Fibroblast of skin of left biceps (primary cell): ENCODE data around the gene CD63.
A peak's percentile ranks its signal among the peaks of the same experiment; 100 is the strongest.

Experiments
- DNase-seq, 2 experiments: peaks; one replicate each; pipeline ENCODE4 v3.0.0-alpha.2; 2013; ENCODE audit warnings: low read depth in 2 of 2

Gene CD63

GRCh38 chr12:55741931-55742680 is 13.3 kb upstream of the CD63 start:
- DNase-seq, result no peak

- DNase-seq, result no peak
Observed at GRCh38 chr12:55739025-55739378, 10.2 kb upstream of the CD63 start.

GRCh38 chr12:55738123-55739024 is 9.6 kb upstream of the CD63 start:
- DNase-seq, result peak in 1 of 2 experiments; percentile 68

GRCh38 chr12:55737581-55738122 is 8.8 kb upstream of the CD63 start:
- no peak for DNase-seq

- no peak for DNase-seq
Observed at GRCh38 chr12:55736780-55737580, 8.2 kb upstream of the CD63 start.

GRCh38 chr12:55736076-55736475 is 7.3 kb upstream of the CD63 start:
- DNase-seq, result no peak

- DNase-seq, result no peak
Observed at GRCh38 chr12:55734595-55734994, 5.8 kb upstream of the CD63 start.

- DNase-seq, result no peak
Observed at GRCh38 chr12:55733858-55734257, 5.0 kb upstream of the CD63 start.

- no peak for DNase-seq
Observed at GRCh38 chr12:55733021-55733555, 4.3 kb upstream of the CD63 start.

- DNase-seq, result no peak
Observed at GRCh38 chr12:55732288-55732687, 3.5 kb upstream of the CD63 start.

GRCh38 chr12:55729819-55730818 is 1.3 kb upstream of the CD63 start:
- no peak for DNase-seq

- DNase-seq, result no peak
Observed at GRCh38 chr12:55728186-55728938, 447 bp downstream of the CD63 start.

- no peak for DNase-seq
Observed at GRCh38 chr12:55727643-55728185, 1.1 kb downstream of the CD63 start.

- no peak for DNase-seq
Observed at GRCh38 chr12:55726971-55727370, 1.8 kb downstream of the CD63 start.

- no peak for DNase-seq
Observed at GRCh38 chr12:55725556-55725955, 3.3 kb downstream of the CD63 start.

- DNase-seq, result no peak
Observed at GRCh38 chr12:55724940-55725309, 3.9 kb downstream of the CD63 start.

GRCh38 chr12:55724226-55724939 is 4.4 kb downstream of the CD63 start:
- no peak for DNase-seq

- no peak for DNase-seq
Observed at GRCh38 chr12:55723516-55724225, 5.1 kb downstream of the CD63 start.
